ENCODE data around the gene OGFOD2.
"Not testable (repeated sequence)": the region's sequence is repeated elsewhere in the genome, so short reads cannot be mapped to it uniquely, and the experiment has no call there.

Gene OGFOD2

DNA sequence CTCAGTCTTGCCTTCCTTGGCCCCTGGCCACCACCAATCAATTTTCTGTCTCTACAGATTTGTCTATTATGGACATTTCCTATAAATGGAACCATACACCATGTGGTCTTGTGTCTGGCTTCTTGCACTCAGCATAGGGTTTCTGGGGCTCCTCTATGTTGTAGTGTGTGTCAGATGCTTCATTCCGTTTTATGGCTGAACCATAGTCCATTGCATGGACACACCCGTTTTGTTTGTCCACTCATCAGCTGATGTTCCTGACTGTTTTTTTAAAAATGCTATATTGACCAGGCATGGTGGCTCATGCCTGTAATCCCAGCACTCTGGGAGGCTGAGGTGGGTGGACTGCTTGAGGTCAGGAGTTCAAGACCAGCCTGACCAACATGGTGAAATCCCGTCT is 26.4 kb downstream of the OGFOD2 start:
- H3K27me3 ChIP-seq (ENCODE audit: control insufficient read depth, insufficient read depth, low read length) = no peaks in the 10 kb centered on the region
- no peak overlapping the region for H3K4me3 ChIP-seq (ENCODE audit: low read length)
- H3K9ac ChIP-seq (ENCODE audit: low read length) = no peak overlapping the region
- no peaks in the 10 kb centered on the region for H3K4me1 ChIP-seq (ENCODE audit: control insufficient read depth, low read depth, low read length)
- no peaks in the 10 kb centered on the region for H3K9me3 ChIP-seq (ENCODE audit: control insufficient read depth, low read depth, low read length)
- H3K27ac ChIP-seq (ENCODE audit: low read length) = no peak overlapping the region
- no peaks in the 10 kb centered on the region for H3K36me3 ChIP-seq (ENCODE audit: control insufficient read depth, low read depth, low read length)

DNA sequence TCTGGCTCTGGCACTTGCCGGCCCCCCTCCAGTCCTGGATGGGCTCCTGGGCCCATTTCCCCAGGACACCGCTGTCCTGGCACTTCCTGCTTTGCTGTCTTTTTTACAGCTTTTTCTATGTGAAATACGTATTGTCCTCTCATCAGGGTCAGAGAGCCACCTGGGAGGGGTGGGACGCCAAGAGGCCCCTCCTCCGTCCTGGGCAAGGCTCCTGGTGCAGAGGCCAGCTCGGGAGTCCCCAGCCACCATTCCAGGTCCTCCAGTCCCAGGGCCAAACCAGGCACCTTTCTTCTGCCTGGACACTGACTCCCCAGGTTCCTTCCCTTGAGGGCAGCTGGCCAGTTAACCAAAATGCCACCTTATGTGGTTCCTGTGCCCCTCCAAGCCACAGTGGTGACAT is 28.2 kb downstream of the OGFOD2 start:
- Histone ChIP-seq H3K36me3 (ENCODE audit: control insufficient read depth, low read depth, low read length) (no peaks in the 10 kb centered on the region), H3K4me1 (ENCODE audit: control insufficient read depth, low read depth, low read length) (no peaks in the 10 kb centered on the region), H3K9ac (ENCODE audit: low read length) (no peak overlapping the region), H3K27me3 (ENCODE audit: control insufficient read depth, insufficient read depth, low read length) (no peaks in the 10 kb centered on the region), H3K27ac (ENCODE audit: low read length) (no peak overlapping the region), H3K4me3 (ENCODE audit: low read length) (no peak overlapping the region), H3K9me3 (ENCODE audit: control insufficient read depth, low read depth, low read length) (no peaks in the 10 kb centered on the region)

DNA sequence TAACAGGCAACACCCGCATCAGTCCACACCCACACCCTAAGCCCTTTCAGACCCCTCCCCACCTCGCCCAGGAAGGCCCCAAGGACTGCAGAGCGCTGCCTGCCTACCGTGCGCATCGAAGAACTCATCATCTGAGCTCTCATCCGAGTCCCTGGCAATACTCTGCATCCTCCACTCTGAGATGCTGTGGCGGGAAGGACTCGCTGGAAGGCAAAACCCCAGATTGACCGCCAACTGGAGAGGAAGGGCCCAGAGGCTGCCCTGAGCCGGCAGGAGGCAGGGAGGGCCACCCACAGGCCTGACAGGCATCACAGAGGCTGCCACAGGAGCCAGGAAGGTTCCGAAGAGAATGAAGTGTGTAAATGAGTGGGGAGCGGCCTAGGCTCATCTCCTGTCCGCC is 29.2 kb downstream of the OGFOD2 start:
- no peak overlapping the region for H3K4me3 ChIP-seq (ENCODE audit: low read length)
- H3K27ac ChIP-seq (ENCODE audit: low read length) = no peak overlapping the region
- no peak overlapping the region for H3K9ac ChIP-seq (ENCODE audit: low read length)
- H3K4me1 ChIP-seq (ENCODE audit: control insufficient read depth, low read depth, low read length) = no peaks in the 10 kb centered on the region
- H3K36me3 ChIP-seq (ENCODE audit: control insufficient read depth, low read depth, low read length) = no peaks in the 10 kb centered on the region
- H3K27me3 ChIP-seq (ENCODE audit: control insufficient read depth, insufficient read depth, low read length) = no peaks in the 10 kb centered on the region
- no peaks in the 10 kb centered on the region for H3K9me3 ChIP-seq (ENCODE audit: control insufficient read depth, low read depth, low read length)

DNA sequence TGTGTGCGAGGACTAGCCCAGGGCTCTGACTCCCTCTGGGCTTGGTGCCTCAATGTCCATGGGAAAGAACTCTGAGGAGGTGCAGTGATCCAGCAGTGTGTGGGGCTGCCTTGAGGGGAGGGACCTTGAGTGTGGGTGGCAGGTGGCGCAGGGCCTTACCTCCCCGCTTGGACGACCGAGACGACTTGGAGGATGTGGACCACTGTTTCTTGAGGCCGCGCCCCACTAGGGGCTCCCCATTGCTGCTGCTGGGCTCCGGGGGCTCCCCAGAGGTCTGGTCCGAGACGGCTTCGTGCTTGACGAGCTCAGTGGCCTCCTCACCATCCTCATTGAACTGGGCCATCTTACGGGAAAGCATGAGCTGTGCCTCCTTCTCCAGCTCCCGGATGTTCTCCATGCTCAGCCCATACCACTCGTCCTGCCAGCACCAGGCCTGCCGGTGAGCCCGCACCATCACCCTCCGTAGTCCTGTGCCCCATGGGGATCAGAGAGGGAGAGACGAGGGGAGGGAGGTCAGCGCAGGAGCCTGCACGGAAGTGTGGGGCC is 30.1 kb downstream of the OGFOD2 start:
- no peaks in the 10 kb centered on the region for H3K36me3 ChIP-seq (ENCODE audit: control insufficient read depth, low read depth, low read length)
- H3K27ac ChIP-seq (ENCODE audit: low read length) = no peak overlapping the region
- no peak overlapping the region for H3K4me3 ChIP-seq (ENCODE audit: low read length)
- no peaks in the 10 kb centered on the region for H3K27me3 ChIP-seq (ENCODE audit: control insufficient read depth, insufficient read depth, low read length)
- H3K9ac ChIP-seq (ENCODE audit: low read length) = no peak overlapping the region
- H3K9me3 ChIP-seq (ENCODE audit: control insufficient read depth, low read depth, low read length) = no peaks in the 10 kb centered on the region
- H3K4me1 ChIP-seq (ENCODE audit: control insufficient read depth, low read depth, low read length) = no peaks in the 10 kb centered on the region

DNA sequence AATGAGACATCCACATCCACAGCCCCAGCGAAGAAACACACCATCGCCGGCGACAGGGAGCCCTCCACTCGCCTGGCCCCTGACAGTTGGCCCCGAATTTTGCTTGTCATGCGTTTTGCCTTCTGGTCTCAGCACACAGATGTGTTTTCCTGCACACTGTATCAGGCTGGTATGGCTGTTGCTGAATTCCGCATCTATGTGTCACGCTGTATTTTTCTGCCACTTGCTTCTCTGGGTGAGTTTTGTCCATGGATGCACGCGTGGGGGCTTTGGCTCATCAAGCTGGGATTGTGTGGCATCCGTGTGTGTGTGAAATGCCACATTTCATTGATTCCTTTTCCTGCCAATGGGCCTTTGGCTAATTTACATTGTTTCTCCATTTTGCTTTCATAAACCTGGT is 31.9 kb downstream of the OGFOD2 start:
- Histone ChIP-seq H3K27me3 (ENCODE audit: control insufficient read depth, insufficient read depth, low read length) (no peaks in the 10 kb centered on the region), H3K9ac (ENCODE audit: low read length) (no peak overlapping the region), H3K36me3 (ENCODE audit: control insufficient read depth, low read depth, low read length) (no peaks in the 10 kb centered on the region), H3K9me3 (ENCODE audit: control insufficient read depth, low read depth, low read length) (no peaks in the 10 kb centered on the region), H3K27ac (ENCODE audit: low read length) (no peak overlapping the region), H3K4me1 (ENCODE audit: control insufficient read depth, low read depth, low read length) (no peaks in the 10 kb centered on the region), H3K4me3 (ENCODE audit: low read length) (no peak overlapping the region)

DNA sequence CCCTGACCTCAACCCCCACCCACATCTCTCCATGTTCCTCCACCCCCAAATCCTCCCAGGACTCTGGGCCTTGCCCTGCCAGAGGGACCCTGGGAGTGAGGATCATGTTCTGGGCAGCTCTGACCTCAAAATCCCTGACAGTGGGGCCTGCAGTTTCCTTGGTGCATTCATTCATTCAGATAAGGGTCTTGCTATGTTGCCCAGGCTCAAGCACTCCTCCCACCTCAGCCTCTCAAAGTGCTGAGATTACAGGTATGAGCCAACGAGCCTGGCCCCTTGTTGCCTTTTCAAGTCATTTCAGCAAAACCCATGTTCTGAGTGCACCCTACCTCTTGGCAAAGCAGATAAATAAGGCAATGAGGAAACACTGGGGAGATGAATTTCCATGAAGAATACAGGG is 35.1 kb downstream of the OGFOD2 start:
- Histone ChIP-seq H3K4me3 (ENCODE audit: low read length) (no peak overlapping the region), H3K36me3 (ENCODE audit: control insufficient read depth, low read depth, low read length) (no peaks in the 10 kb centered on the region), H3K4me1 (ENCODE audit: control insufficient read depth, low read depth, low read length) (no peaks in the 10 kb centered on the region), H3K27ac (ENCODE audit: low read length) (no peak overlapping the region), H3K9me3 (ENCODE audit: control insufficient read depth, low read depth, low read length) (no peaks in the 10 kb centered on the region), H3K9ac (ENCODE audit: low read length) (no peak overlapping the region), H3K27me3 (ENCODE audit: control insufficient read depth, insufficient read depth, low read length) (no peaks in the 10 kb centered on the region)

DNA sequence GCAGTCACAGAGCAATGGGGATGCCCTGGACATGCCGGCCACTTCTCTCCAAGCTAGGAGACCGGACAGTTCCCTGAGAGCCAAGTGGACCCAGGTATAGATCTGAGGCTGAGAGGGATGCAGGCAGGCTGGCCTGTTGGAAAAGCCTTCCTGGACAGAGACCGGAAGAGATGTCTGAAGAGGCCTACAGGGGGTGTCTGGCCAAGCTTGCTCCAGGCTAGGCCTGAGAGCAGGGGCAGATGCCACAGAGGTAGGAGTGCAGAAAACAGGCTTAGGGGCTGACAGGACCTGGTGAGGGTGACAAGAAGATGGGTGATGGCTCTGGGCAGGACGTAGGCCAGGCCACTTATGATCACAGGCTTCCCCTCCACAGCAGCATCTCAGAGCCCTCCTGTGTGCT is 35.6 kb downstream of the OGFOD2 start:
- no peaks in the 10 kb centered on the region for H3K27me3 ChIP-seq (ENCODE audit: control insufficient read depth, insufficient read depth, low read length)

DNA sequence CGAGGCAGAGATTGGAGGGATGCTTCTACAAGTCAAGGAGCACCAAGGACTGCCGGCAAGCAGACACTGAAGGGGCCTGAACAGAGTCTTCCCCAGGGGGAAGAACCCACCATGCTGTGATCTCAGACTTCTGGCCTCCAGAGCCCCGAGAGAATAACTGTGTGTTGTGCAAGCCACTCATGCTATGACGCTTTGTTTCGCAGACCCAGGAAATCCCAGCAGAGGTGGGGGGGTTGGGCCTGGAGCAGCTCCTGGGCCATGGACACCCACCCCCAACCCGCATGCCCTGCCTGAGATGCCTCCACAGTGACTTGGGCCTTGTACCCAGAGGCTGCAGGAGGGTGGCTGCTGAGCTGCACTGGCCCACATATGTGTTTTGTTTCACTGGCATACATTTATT is 36.7 kb downstream of the OGFOD2 start:
- H3K27me3 ChIP-seq (ENCODE audit: control insufficient read depth, insufficient read depth, low read length) = no peaks in the 10 kb centered on the region
- no peaks in the 10 kb centered on the region for H3K4me1 ChIP-seq (ENCODE audit: control insufficient read depth, low read depth, low read length)
- no peaks in the 10 kb centered on the region for H3K36me3 ChIP-seq (ENCODE audit: control insufficient read depth, low read depth, low read length)
- H3K4me3 ChIP-seq (ENCODE audit: low read length) = no peak overlapping the region
- H3K27ac ChIP-seq (ENCODE audit: low read length) = no peak overlapping the region
- no peaks in the 10 kb centered on the region for H3K9me3 ChIP-seq (ENCODE audit: control insufficient read depth, low read depth, low read length)
- H3K9ac ChIP-seq (ENCODE audit: low read length) = no peak overlapping the region

More for the DNA sequence above, 35.6 kb downstream of the OGFOD2 start:
- Histone ChIP-seq H3K9ac (ENCODE audit: low read length) (no peak overlapping the region), H3K4me1 (ENCODE audit: control insufficient read depth, low read depth, low read length) (no peaks in the 10 kb centered on the region), H3K9me3 (ENCODE audit: control insufficient read depth, low read depth, low read length) (no peaks in the 10 kb centered on the region), H3K27ac (ENCODE audit: low read length) (no peak overlapping the region), H3K4me3 (ENCODE audit: low read length) (no peak overlapping the region), H3K36me3 (ENCODE audit: control insufficient read depth, low read depth, low read length) (no peaks in the 10 kb centered on the region)

DNA sequence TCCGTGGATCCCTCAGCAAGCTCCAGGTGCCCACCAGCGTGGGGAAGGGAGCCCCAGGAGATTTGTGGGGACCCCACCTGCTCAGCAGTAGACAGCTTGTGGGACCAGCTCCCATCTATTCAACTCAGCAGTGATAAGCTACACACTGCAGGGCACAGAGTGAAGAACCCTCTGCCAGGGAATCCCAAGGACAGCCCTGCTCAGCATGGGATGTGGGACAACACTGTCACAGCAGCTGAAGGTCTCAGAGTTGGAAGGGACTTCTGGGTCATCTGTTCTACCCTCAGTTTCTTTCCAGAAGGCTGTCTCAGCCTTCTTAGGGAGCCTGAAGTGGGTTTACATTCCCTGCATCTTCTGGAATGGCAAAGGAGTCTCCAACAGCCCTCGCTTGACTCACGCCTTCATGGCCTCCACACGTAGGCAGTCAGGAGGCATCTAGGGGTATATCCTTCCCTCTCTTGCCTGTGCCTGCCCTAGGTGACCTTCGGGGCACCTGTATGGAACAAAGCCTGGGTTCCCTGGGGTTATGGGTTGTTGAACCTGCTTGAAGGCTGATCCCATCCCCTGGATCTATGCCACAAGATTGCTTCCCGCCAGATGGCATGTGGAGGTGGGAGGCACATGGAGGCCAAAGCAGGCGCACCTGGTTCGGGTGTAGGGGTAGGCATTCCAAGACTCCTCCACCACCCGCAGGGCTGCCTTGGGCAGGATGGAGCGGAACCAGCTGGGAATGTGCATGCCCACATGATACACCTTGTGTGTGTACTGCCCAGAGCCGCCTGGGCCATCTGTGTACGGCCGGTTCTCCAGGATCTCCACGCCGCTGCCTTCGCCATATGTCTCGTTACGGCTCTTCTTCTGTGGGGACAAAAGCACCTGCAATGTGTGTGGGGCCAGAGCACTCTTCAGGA is 38.4 kb downstream of the OGFOD2 start:
- Histone ChIP-seq H3K27me3 (ENCODE audit: control insufficient read depth, insufficient read depth, low read length) (no peaks in the 10 kb centered on the region), H3K36me3 (ENCODE audit: control insufficient read depth, low read depth, low read length) (no peaks in the 10 kb centered on the region), H3K9ac (ENCODE audit: low read length) (no peak overlapping the region), H3K4me1 (ENCODE audit: control insufficient read depth, low read depth, low read length) (no peaks in the 10 kb centered on the region), H3K27ac (ENCODE audit: low read length) (no peak overlapping the region), H3K4me3 (ENCODE audit: low read length) (no peak overlapping the region), H3K9me3 (ENCODE audit: control insufficient read depth, low read depth, low read length) (no peaks in the 10 kb centered on the region)

DNA sequence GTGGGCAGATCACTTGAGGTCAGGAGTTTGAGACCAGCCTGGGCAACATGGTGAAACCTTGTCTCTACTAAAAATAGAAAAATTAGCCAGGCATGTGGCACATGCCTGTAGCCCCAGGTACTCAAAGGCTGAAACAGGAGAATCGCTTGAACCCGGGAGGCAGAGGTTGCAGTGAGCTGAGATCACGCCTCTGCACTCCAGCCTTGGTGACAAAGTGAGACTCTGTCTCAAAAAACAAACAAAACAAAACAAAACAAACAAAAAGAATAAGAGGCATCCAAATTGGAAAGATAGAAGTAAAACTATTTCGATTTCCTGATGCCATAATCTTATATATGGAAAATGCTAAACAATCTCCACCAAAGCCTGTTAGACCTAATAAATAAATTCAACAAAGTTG is 39.4 kb downstream of the OGFOD2 start:
- H3K9me3 ChIP-seq (ENCODE audit: control insufficient read depth, low read depth, low read length); H3K4me3 ChIP-seq (ENCODE audit: low read length); H3K4me1 ChIP-seq (ENCODE audit: control insufficient read depth, low read depth, low read length); H3K9ac ChIP-seq (ENCODE audit: low read length); H3K27ac ChIP-seq (ENCODE audit: low read length); H3K27me3 ChIP-seq (ENCODE audit: control insufficient read depth, insufficient read depth, low read length); H3K36me3 ChIP-seq (ENCODE audit: control insufficient read depth, low read depth, low read length): not testable (repeated sequence)

DNA sequence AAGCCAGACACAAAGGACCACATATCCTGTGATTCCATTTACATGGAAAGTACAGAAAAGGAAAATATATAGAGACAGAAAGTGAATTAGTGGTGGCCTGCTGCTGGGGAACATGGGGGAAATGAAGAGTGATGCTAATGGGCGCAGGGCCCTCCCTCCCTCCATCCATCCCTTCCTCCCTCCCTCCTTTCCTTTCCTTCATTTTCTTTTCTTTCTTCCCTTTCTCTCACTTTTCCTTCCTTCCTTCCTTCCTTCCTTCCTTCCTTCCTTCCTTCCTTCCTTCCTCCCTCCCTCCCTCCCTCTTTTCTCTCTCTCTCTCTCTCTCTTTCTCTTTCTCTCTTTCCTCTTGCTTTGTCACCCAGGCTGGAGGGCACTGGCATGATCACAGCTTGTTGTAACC is 42.7 kb downstream of the OGFOD2 start:
- H3K27me3 ChIP-seq (ENCODE audit: control insufficient read depth, insufficient read depth, low read length) = no peaks in the 10 kb centered on the region
- H3K9ac ChIP-seq (ENCODE audit: low read length) = no peak overlapping the region
- H3K27ac ChIP-seq (ENCODE audit: low read length) = no peak overlapping the region
- H3K36me3 ChIP-seq (ENCODE audit: control insufficient read depth, low read depth, low read length) = no peaks in the 10 kb centered on the region
- H3K9me3 ChIP-seq (ENCODE audit: control insufficient read depth, low read depth, low read length) = no peaks in the 10 kb centered on the region
- no peak overlapping the region for H3K4me3 ChIP-seq (ENCODE audit: low read length)
- H3K4me1 ChIP-seq (ENCODE audit: control insufficient read depth, low read depth, low read length) = no peaks in the 10 kb centered on the region

DNA sequence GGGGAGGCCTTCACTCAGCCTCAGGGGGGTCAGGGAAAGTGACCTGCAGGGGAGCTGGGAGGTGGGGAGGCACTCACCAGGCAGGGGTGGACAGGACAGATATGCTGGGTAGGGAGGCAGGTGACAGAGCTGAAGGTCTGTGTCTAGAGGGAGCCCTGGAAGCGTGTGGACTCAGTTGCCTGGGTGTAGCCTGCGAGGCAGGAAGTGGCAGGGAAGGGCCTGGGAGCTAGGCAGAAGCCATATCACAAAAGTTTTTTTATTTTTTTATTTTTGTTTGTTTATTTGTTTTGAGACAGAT is 44.7 kb downstream of the OGFOD2 start:
- H3K9me3 ChIP-seq (ENCODE audit: control insufficient read depth, low read depth, low read length) = no peaks in the 10 kb centered on the region
- no peaks in the 10 kb centered on the region for H3K36me3 ChIP-seq (ENCODE audit: control insufficient read depth, low read depth, low read length)
- no peak overlapping the region for H3K9ac ChIP-seq (ENCODE audit: low read length)
- no peak overlapping the region for H3K27ac ChIP-seq (ENCODE audit: low read length)
- H3K27me3 ChIP-seq (ENCODE audit: control insufficient read depth, insufficient read depth, low read length) = no peaks in the 10 kb centered on the region
- no peak overlapping the region for H3K4me3 ChIP-seq (ENCODE audit: low read length)
- H3K4me1 ChIP-seq (ENCODE audit: control insufficient read depth, low read depth, low read length) = no peaks in the 10 kb centered on the region

All from iPS-18a (cell line).